Vagina (tissue), 2 donors: ENCODE measurements around the gene NPC1.

Experiments used
- POLR2A ChIP-seq, 2 donors: fragments of 450-650 bp; IDR thresholded peaks; one replicate each; pipeline ENCODE4 v1.6.1; 2017; ENCODE audit warnings: antibody characterized with exemption in 2 of 2, mild to moderate bottlenecking in 2 of 2, moderate library complexity in 2 of 2
- POLR2AphosphoS5 ChIP-seq, 2 donors: sonication (generic); formaldehyde crosslinking; IDR thresholded peaks; one replicate each; pipeline ENCODE4 v1.9.0; 2017; ENCODE audit warnings: antibody characterized with exemption in 2 of 2, mild to moderate bottlenecking in 2 of 2, low read depth in 1 of 2; ENCODE audit not compliant: insufficient read depth in 1 of 2
- TF ChIP-seq, protein P1 (sequence below), 3 experiments: fragments of 450-650 bp in 2 of 3; fragments of 200-600 bp in 1 of 3; sonication (generic) in 1 of 3; IDR thresholded peaks; one replicate each; pipeline ENCODE4 v1.5.1; 2017 to 2019; ENCODE audit warnings: antibody characterized with exemption in 3 of 3, mild to moderate bottlenecking in 2 of 3, moderate library complexity in 2 of 3

DNA sequence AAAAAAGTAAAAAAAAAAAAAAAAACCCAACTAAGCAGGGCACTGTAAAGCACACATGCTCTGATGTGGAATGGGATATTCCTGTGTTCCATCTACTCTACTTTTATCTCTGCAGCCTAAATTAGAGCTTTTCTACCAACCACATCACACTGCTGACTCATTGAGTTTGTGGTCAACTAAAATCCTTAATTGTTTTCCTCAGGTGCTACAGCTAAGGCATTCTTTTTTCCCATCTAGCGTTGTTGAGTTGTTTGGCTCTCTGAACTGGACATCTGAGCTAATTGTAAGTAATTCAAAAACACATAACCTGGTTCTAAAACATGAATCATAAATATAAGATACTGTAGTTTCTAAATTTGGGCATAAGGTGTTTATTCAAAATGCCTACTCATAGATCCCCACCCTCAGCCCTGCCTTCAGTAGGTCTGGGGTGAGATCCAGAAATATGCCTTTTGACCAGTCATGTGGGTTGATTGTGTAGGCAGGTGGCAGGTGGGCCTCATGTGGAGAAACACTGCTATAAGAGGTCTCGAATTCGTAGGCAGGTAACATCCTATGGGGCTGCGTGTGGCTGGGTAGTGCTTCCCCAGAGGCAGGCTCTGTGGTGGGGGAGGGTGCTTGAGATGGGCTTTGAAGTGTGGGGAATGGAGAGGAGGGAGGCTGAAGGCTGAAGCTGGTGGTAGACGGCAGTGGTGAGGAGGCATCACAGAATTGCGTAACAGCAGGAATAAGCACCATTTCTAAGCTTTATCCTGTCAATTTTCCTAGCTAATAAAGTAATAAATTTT lies 49.2 kb upstream of the NPC1 start:
- TF ChIP-seq, protein P1, sequence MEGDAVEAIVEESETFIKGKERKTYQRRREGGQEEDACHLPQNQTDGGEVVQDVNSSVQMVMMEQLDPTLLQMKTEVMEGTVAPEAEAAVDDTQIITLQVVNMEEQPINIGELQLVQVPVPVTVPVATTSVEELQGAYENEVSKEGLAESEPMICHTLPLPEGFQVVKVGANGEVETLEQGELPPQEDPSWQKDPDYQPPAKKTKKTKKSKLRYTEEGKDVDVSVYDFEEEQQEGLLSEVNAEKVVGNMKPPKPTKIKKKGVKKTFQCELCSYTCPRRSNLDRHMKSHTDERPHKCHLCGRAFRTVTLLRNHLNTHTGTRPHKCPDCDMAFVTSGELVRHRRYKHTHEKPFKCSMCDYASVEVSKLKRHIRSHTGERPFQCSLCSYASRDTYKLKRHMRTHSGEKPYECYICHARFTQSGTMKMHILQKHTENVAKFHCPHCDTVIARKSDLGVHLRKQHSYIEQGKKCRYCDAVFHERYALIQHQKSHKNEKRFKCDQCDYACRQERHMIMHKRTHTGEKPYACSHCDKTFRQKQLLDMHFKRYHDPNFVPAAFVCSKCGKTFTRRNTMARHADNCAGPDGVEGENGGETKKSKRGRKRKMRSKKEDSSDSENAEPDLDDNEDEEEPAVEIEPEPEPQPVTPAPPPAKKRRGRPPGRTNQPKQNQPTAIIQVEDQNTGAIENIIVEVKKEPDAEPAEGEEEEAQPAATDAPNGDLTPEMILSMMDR (IDR thresholded peaks at IDR 0.05): no peak
- TF ChIP-seq POLR2AphosphoS5 (IDR thresholded peaks at IDR 0.05; ENCODE audit: insufficient read depth in 1 of 2, low read depth in 1 of 2) (no peak), POLR2A (IDR thresholded peaks at IDR 0.05) (no peak)
